WERI-Rb-1 (cell line): ENCODE data around the gene LRP1B.

Source experiments
- DNase-seq: peaks from one replicate; pipeline ENCODE4 v3.0.0-alpha.2; 2020
- H3K27ac ChIP-seq: fragments of 250-450 bp; sonication (Bioruptor Pico); 2 replicates; pipeline ENCODE4 v1.5.1; 2020; ENCODE audit warnings: mild to moderate bottlenecking, moderate library complexity
- H3K27me3 ChIP-seq: fragments of 250-450 bp; sonication (Bioruptor Pico); 2 replicates; pipeline ENCODE4 v1.5.1; 2021; ENCODE audit warnings: mild to moderate bottlenecking, low read depth, moderate library complexity; ENCODE audit not compliant: insufficient read depth, severe bottlenecking
- H3K36me3 ChIP-seq: fragments of 250-450 bp; sonication (Bioruptor Pico); 2 replicates; pipeline ENCODE4 v1.5.1; 2020; ENCODE audit warnings: mild to moderate bottlenecking, moderate library complexity
- H3K4me3 ChIP-seq: 2 replicates; pipeline ENCODE4 v1.5.1; 2011; ENCODE audit warnings: low read depth, mild to moderate bottlenecking, control low read depth, low read length
- H3K9me3 ChIP-seq: fragments of 250-450 bp; sonication (Bioruptor Pico); 2 replicates; pipeline ENCODE4 v1.5.1; 2021; ENCODE audit warnings: mild to moderate bottlenecking, moderate library complexity; ENCODE audit not compliant: severe bottlenecking
- CTCF ChIP-seq: IDR thresholded peaks from 2 replicates; pipeline ENCODE4 v1.5.1; 2011; ENCODE audit warnings: low read depth, mild to moderate bottlenecking, control low read depth, inconsistent platforms, low read length

The LRP1B gene

GRCh38 chr2:141653184-141653583, 477.6 kb downstream of the LRP1B start:
- Histone ChIP-seq H3K4me3 (no peak overlapping the region), H3K27me3 (no peaks in the 10 kb centered on the region), H3K36me3 (no peaks in the 10 kb centered on the region), H3K27ac (no peak overlapping the region), H3K9me3 (no peaks in the 10 kb centered on the region)
- TF ChIP-seq CTCF = no peak
- DNase-seq = no peak

- no peak for DNase-seq
- H3K27me3 ChIP-seq = no peaks in the 10 kb centered on the region
- no peaks in the 10 kb centered on the region for H3K36me3 ChIP-seq
- no peak overlapping the region for H3K27ac ChIP-seq
- no peak overlapping the region for H3K4me3 ChIP-seq
- no peak for TF ChIP-seq CTCF
- no peaks in the 10 kb centered on the region for H3K9me3 ChIP-seq
Measured at GRCh38 chr2:141652308-141652707, 478.5 kb downstream of the LRP1B start.

GRCh38 chr2:141647353-141647752, 483.5 kb downstream of the LRP1B start:
- DNase-seq = no peak
- Histone ChIP-seq H3K27me3 (no peaks in the 10 kb centered on the region), H3K36me3 (no peaks in the 10 kb centered on the region), H3K9me3 (no peaks in the 10 kb centered on the region), H3K27ac (no peak overlapping the region), H3K4me3 (no peak overlapping the region)
- TF ChIP-seq CTCF = no peak

GRCh38 chr2:141641462-141641861, 489.4 kb downstream of the LRP1B start:
- no peak for TF ChIP-seq CTCF
- H3K4me3 ChIP-seq = no peak overlapping the region
- DNase-seq = no peak
- no peaks in the 10 kb centered on the region for H3K27me3 ChIP-seq
- H3K27ac ChIP-seq = no peak overlapping the region
- H3K9me3 ChIP-seq = no peaks in the 10 kb centered on the region
- H3K36me3 ChIP-seq = no peaks in the 10 kb centered on the region

- H3K9me3 ChIP-seq = no peaks in the 10 kb centered on the region
- no peak overlapping the region for H3K4me3 ChIP-seq
- TF ChIP-seq CTCF = no peak
- no peaks in the 10 kb centered on the region for H3K27me3 ChIP-seq
- no peak for DNase-seq
- H3K36me3 ChIP-seq = no peaks in the 10 kb centered on the region
- no peak overlapping the region for H3K27ac ChIP-seq
Measured at GRCh38 chr2:141639809-141640208, 491.0 kb downstream of the LRP1B start.

- H3K27ac ChIP-seq = no peak overlapping the region
- no peak for TF ChIP-seq CTCF
- DNase-seq = no peak
- H3K36me3 ChIP-seq = no peaks in the 10 kb centered on the region
- no peaks in the 10 kb centered on the region for H3K9me3 ChIP-seq
- no peaks in the 10 kb centered on the region for H3K27me3 ChIP-seq
- no peak overlapping the region for H3K4me3 ChIP-seq
Measured at GRCh38 chr2:141633132-141633531, 497.7 kb downstream of the LRP1B start.
